GM12875 (cell line): Measurements from ENCODE around the gene FTHL17.

ENCODE experiments used
- H3K4me3 ChIP-seq: one replicate; pipeline ENCODE4 v1.5.1; 2011; ENCODE audit warnings: low read depth, low read length, control low read depth
- CTCF ChIP-seq: IDR thresholded peaks from 2 replicates; pipeline ENCODE4 v1.5.1; 2011; ENCODE audit warnings: low read depth, mild to moderate bottlenecking, control low read depth, inconsistent platforms, low read length, moderate library complexity, borderline replicate concordance; ENCODE audit not compliant: insufficient read depth

Gene FTHL17

GRCh38 chrX:31098079-31098478 is 26.2 kb upstream of the FTHL17 start:
- H3K4me3 ChIP-seq, result no peak overlapping the region
- TF ChIP-seq CTCF, result no peak

GRCh38 chrX:31093639-31093975 is 21.8 kb upstream of the FTHL17 start:
- no peak for TF ChIP-seq CTCF
- no peak overlapping the region for H3K4me3 ChIP-seq

- H3K4me3 ChIP-seq, result no peak overlapping the region
- no peak for TF ChIP-seq CTCF
These were observed 21.3 kb upstream of the FTHL17 start for GRCh38 chrX:31092970-31093638.

DNA sequence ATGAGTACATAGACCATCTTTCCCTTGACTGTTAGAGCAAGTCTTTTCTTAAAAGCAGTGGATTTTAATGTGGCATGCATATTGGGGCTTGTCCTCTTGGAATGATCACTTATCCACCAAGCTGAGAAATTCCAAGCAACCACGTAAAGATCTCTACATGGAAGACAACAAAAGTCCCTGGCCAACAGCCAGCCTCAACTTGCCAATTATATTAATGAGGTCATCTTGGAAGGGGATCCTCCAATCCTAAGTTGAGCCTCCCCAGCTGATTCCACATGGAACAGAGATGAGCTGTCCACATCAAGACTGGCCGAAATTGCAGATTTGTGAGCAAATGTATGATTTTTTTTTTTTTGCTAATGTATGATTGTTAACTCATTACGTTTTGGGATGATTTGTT is 20.6 kb upstream of the FTHL17 start:
- no peak for TF ChIP-seq CTCF
- H3K4me3 ChIP-seq, result no peak overlapping the region

- no peak overlapping the region for H3K4me3 ChIP-seq
- no peak for TF ChIP-seq CTCF
These were observed 20.0 kb upstream of the FTHL17 start for GRCh38 chrX:31091819-31092218.

- TF ChIP-seq CTCF, result no peak
- no peak overlapping the region for H3K4me3 ChIP-seq
These were observed 2.7 kb upstream of the FTHL17 start for GRCh38 chrX:31074522-31074921.

GRCh38 chrX:31071262-31071661 is 579 bp downstream of the FTHL17 start:
- no peak overlapping the region for H3K4me3 ChIP-seq
- no peak for TF ChIP-seq CTCF
